ENCODE data around the gene KAZN. TPM values are rescaled to one million over a fixed set of nuclear protein-coding genes. Genes with fewer than 3 reads are reported as not detected.

Gene KAZN
- total RNA-seq, 1 donor from 2014 or later: 7.9 TPM

DNA sequence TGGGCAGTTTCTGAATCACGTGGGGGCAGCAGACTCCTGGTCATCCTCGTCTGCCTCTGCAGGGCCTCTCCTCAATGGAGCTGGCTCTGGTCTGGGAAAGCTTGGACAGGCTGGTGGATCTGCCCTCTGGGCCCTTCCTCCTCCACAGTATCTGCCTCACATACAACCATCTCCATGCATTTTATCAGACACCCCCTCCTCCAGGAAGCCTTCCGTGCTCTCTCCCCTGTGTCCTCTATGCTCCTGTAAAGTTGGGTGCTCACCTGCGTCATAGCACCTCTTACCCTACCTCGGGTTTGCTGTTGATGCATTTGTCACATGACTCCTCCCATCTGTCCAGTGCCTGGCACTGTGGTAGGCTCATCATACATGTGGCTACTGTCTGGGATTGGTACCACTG is 459.3 kb downstream of the KAZN start:
- H3K4me1 Mint-ChIP-seq (ENCODE audit: low read depth, unreplicated experiment): peaks cover 2% of the 10 kb centered on the region
- peaks cover 2% of the 10 kb centered on the region for H3K27me3 Mint-ChIP-seq (ENCODE audit: unreplicated experiment)
- peaks cover 2% of the 10 kb centered on the region for H3K9me3 Mint-ChIP-seq (ENCODE audit: unreplicated experiment)
- DNase-seq: no peak
- no peak overlapping the region for H3K4me3 Mint-ChIP-seq (ENCODE audit: unreplicated experiment)
- no peak overlapping the region for H3K27ac Mint-ChIP-seq (ENCODE audit: unreplicated experiment)
- TF ChIP-seq, protein P1, sequence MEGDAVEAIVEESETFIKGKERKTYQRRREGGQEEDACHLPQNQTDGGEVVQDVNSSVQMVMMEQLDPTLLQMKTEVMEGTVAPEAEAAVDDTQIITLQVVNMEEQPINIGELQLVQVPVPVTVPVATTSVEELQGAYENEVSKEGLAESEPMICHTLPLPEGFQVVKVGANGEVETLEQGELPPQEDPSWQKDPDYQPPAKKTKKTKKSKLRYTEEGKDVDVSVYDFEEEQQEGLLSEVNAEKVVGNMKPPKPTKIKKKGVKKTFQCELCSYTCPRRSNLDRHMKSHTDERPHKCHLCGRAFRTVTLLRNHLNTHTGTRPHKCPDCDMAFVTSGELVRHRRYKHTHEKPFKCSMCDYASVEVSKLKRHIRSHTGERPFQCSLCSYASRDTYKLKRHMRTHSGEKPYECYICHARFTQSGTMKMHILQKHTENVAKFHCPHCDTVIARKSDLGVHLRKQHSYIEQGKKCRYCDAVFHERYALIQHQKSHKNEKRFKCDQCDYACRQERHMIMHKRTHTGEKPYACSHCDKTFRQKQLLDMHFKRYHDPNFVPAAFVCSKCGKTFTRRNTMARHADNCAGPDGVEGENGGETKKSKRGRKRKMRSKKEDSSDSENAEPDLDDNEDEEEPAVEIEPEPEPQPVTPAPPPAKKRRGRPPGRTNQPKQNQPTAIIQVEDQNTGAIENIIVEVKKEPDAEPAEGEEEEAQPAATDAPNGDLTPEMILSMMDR (IDR thresholded peaks at IDR 0.05; ENCODE audit: partially characterized antibody, unreplicated experiment): no peak
- peaks cover 4% of the 10 kb centered on the region for H3K36me3 Mint-ChIP-seq (ENCODE audit: unreplicated experiment)

DNA sequence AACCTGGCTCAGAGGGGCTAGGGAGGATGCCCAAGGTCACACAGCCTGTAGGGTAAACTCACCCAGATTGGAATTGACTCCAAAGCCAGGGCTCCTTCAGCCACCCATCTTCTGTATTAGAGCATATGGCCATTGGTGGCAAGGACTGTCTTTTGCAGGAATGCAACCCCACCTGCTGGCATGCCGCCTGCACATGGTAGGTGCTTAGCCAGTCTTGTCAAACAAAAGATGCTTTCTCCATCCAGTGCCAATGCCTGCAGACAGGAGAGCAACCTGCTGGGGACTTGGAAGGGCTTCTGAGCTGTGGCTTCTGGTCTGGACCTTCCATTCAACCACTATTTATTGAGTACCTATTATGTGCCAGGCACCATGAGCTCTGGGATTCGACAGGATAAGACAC is 459.8 kb downstream of the KAZN start:
- Mint-ChIP-seq H3K4me3 (ENCODE audit: unreplicated experiment) (no peak overlapping the region), H3K27ac (ENCODE audit: unreplicated experiment) (no peak overlapping the region), H3K36me3 (ENCODE audit: unreplicated experiment) (peaks cover 4% of the 10 kb centered on the region), H3K27me3 (ENCODE audit: unreplicated experiment) (peaks cover 2% of the 10 kb centered on the region), H3K4me1 (ENCODE audit: low read depth, unreplicated experiment) (peaks cover 2% of the 10 kb centered on the region), H3K9me3 (ENCODE audit: unreplicated experiment) (peaks cover 2% of the 10 kb centered on the region)
- DNase-seq: no peak
- TF ChIP-seq, protein P1 (IDR thresholded peaks at IDR 0.05; ENCODE audit: partially characterized antibody, unreplicated experiment): no peak

DNA sequence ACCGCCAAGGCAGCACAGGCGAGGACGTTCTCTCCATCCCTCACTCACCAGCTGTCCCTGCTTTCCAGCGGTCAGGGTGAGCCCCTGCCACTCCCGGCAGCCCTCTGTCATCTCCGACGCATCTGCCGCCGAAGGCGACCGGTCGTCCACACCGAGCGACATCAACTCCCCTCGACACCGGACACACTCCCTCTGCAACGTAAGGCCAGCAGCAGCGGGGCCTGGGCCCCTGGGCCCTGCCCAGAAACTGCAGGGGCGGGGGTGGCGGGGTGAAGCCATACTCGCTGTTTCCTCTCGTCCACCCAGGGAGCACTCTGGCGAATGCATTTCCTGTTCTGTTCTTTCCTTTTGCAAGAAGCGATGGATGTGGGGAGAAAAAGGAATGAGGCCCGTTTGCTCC is 461.6 kb downstream of the KAZN start:
- TF ChIP-seq, protein P1 (IDR thresholded peaks at IDR 0.05; ENCODE audit: partially characterized antibody, unreplicated experiment): no peak
- Mint-ChIP-seq H3K4me3 (ENCODE audit: unreplicated experiment) (no peak overlapping the region), H3K27me3 (ENCODE audit: unreplicated experiment) (peaks cover 5% of the 10 kb centered on the region), H3K9me3 (ENCODE audit: unreplicated experiment) (peaks cover 2% of the 10 kb centered on the region), H3K4me1 (ENCODE audit: low read depth, unreplicated experiment) (peaks cover 2% of the 10 kb centered on the region), H3K27ac (ENCODE audit: unreplicated experiment) (no peak overlapping the region), H3K36me3 (ENCODE audit: unreplicated experiment) (peaks cover 4% of the 10 kb centered on the region)
- no peak for DNase-seq

DNA sequence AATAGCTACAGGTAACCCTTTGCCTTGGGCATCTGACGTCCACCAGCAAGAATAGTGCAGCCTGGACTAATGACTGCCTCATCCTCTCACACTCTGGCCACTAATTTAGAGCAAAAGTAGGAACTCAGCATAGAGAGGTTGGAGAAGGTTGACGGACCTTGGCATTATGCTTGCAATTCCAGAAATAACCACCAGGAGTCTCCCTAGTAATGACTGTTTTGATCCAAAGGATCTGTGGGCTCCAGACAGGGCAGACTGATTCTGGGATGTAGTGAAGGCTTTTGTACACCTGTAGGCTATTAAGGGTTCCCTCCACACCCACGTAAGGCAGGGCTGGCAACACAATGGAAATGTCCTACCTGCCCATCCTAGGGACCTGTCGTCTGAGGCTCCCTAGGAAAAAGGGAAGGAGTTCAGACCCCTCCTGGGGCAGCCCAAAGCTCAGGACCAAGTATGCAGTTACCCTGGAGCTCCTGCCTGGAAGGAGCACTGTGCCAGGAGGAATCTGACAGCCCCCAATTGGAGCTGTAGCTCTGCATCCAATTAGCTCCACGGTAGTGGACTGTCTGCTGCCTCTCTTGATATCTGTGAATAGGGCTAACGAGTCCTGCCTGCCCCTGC is 464.1 kb downstream of the KAZN start:
- no peak overlapping the region for H3K4me3 Mint-ChIP-seq (ENCODE audit: unreplicated experiment)
- H3K27ac Mint-ChIP-seq (ENCODE audit: unreplicated experiment): no peak overlapping the region
- peaks cover 2% of the 10 kb centered on the region for H3K9me3 Mint-ChIP-seq (ENCODE audit: unreplicated experiment)
- TF ChIP-seq, protein P1 (IDR thresholded peaks at IDR 0.05; ENCODE audit: partially characterized antibody, unreplicated experiment): peak; percentile 92
- peaks cover 5% of the 10 kb centered on the region for H3K27me3 Mint-ChIP-seq (ENCODE audit: unreplicated experiment)
- H3K4me1 Mint-ChIP-seq (ENCODE audit: low read depth, unreplicated experiment): peaks cover 2% of the 10 kb centered on the region
- no peak for DNase-seq
- H3K36me3 Mint-ChIP-seq (ENCODE audit: unreplicated experiment): peaks cover 9% of the 10 kb centered on the region

DNA sequence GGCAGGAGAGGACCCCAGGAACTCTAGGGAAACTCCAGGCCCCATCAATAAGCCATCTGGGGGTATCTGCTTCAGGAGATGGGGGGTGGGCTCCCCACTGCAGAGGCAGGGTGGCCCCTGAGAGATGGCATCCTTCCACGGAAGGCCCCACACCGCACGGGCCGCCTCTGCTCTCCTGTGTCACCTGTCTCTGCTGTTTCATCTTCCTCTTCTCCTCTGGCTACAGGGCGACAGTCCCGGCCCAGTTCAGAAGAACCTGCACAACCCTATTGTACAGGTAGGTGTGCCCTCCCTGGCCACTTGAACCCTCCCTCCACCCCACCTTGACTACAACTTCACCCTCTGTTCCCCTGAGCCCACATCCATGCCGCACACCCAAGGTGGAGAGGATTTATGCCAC is 464.9 kb downstream of the KAZN start:
- TF ChIP-seq, protein P1 (IDR thresholded peaks at IDR 0.05; ENCODE audit: partially characterized antibody, unreplicated experiment): no peak
- H3K4me1 Mint-ChIP-seq (ENCODE audit: low read depth, unreplicated experiment): peaks cover 2% of the 10 kb centered on the region

More for the DNA sequence above, 464.9 kb downstream of the KAZN start:
- Mint-ChIP-seq H3K27ac (ENCODE audit: unreplicated experiment) (no peak overlapping the region), H3K4me3 (ENCODE audit: unreplicated experiment) (no peak overlapping the region), H3K9me3 (ENCODE audit: unreplicated experiment) (peaks cover 2% of the 10 kb centered on the region), H3K36me3 (ENCODE audit: unreplicated experiment) (peaks cover 9% of the 10 kb centered on the region), H3K27me3 (ENCODE audit: unreplicated experiment) (peaks cover 5% of the 10 kb centered on the region)
- DNase-seq: no peak
